CD14-positive monocyte (primary cell): ENCODE results near the gene SMARCA2. TPM values are rescaled to one million over a fixed set of nuclear protein-coding genes. Genes with fewer than 3 reads are reported as not detected.
A peak's percentile ranks its signal among the peaks of the same experiment; 100 is the strongest.

Experiments used
- DNase-seq, 3 donors: peaks; one replicate each; pipeline ENCODE4 v3.0.0-alpha.2; 2011 to 2022
- H2AFZ ChIP-seq: 2 replicates; pipeline ENCODE4 v1.6.0; 2012; ENCODE audit warnings: mild to moderate bottlenecking, low read depth, low read length, inconsistent platforms; ENCODE audit not compliant: insufficient read depth, poor library complexity, severe bottlenecking
- H3K27ac ChIP-seq, 2 donors: 1 replicate in 1 of 2; 2 replicates in 1 of 2; pipeline ENCODE4 v1.5.1; 2012 to 2013; ENCODE audit warnings: low read length in 2 of 2, control low read depth in 1 of 2, inconsistent platforms in 1 of 2, low read depth in 1 of 2, mild to moderate bottlenecking in 1 of 2
- H3K27me3 ChIP-seq, 2 donors: one replicate each; pipeline versions ENCODE4 v1.6.0 to v1.6.1; 2011 to 2013; ENCODE audit warnings: low read length in 2 of 2; ENCODE audit not compliant: control insufficient read depth in 2 of 2, insufficient read depth in 2 of 2
- H3K36me3 ChIP-seq, 2 donors: replicated peaks in 1 of 2; 1 replicate in 1 of 2; 2 replicates in 1 of 2; pipeline versions ENCODE4 v1.5.1 to v1.6.1; 2012 to 2013; ENCODE audit warnings: low read length in 2 of 2, control low read depth in 1 of 2, inconsistent platforms in 1 of 2, mild to moderate bottlenecking in 1 of 2; ENCODE audit not compliant: insufficient read depth in 2 of 2, control insufficient read depth in 1 of 2
- H3K4me1 ChIP-seq, 2 donors: 1 replicate in 1 of 2; 2 replicates in 1 of 2; pipeline versions ENCODE4 v1.5.1 to v1.6.1; 2012 to 2013; ENCODE audit warnings: low read length in 2 of 2, control low read depth in 1 of 2, inconsistent platforms in 1 of 2, mild to moderate bottlenecking in 1 of 2, moderate library complexity in 1 of 2; ENCODE audit not compliant: insufficient read depth in 2 of 2, control insufficient read depth in 1 of 2
- H3K4me2 ChIP-seq: replicated peaks from 2 replicates; pipeline ENCODE3; 2012; ENCODE audit warnings: low read length, moderate library complexity, mild to moderate bottlenecking; ENCODE audit not compliant: poor library complexity, severe bottlenecking; ENCODE audit errors: extremely low read depth
- H3K4me3 ChIP-seq, 3 experiments: fragments of 200-600 bp in 1 of 3; sonication (generic) in 1 of 3; replicated peaks in 1 of 3; 1 replicate in 2 of 3; 2 replicates in 1 of 3; pipeline ENCODE4 v1.5.1; 2011 to 2013; ENCODE audit warnings: low read length in 3 of 3, mild to moderate bottlenecking in 3 of 3, control low read depth in 2 of 3, low read depth in 2 of 3, inconsistent platforms in 1 of 3, moderate library complexity in 1 of 3
- H3K79me2 ChIP-seq: 2 replicates; pipeline ENCODE4 v1.6.0; 2012; ENCODE audit warnings: mild to moderate bottlenecking, control low read depth, inconsistent platforms, low read length, moderate library complexity; ENCODE audit not compliant: insufficient read depth
- H3K9ac ChIP-seq: 2 replicates; pipeline ENCODE4 v1.6.0; 2017; ENCODE audit warnings: low read length, mild to moderate bottlenecking; ENCODE audit not compliant: insufficient read depth, poor library complexity, severe bottlenecking
- H3K9me3 ChIP-seq, 2 donors: replicated peaks in 1 of 2; 1 replicate in 1 of 2; 2 replicates in 1 of 2; pipeline versions ENCODE4 v1.5.1 to v1.6.1; 2012 to 2013; ENCODE audit warnings: low read length in 2 of 2, control low read depth in 1 of 2; ENCODE audit not compliant: control insufficient read depth in 1 of 2, insufficient read depth in 1 of 2
- H4K20me1 ChIP-seq: 2 replicates; pipeline ENCODE4 v1.6.0; 2012; ENCODE audit warnings: mild to moderate bottlenecking, low read length, control low read depth, moderate library complexity; ENCODE audit not compliant: insufficient read depth
- H3K27ac Mint-ChIP-seq, 7 donors: one replicate each; pipeline ENCODE4 v1.8.0; 2020; ENCODE audit warnings: mild to moderate bottlenecking in 7 of 7, mixed read lengths in 7 of 7, moderate library complexity in 6 of 7, inconsistent platforms in 2 of 7
- H3K27me3 Mint-ChIP-seq, 3 donors: one replicate each; pipeline ENCODE4 v1.8.0; 2021 to 2022; ENCODE audit warnings: low read depth in 3 of 3, mild to moderate bottlenecking in 3 of 3, mixed read lengths in 3 of 3, moderate library complexity in 3 of 3, inconsistent platforms in 1 of 3
- H3K36me3 Mint-ChIP-seq, 2 donors: one replicate each; pipeline ENCODE4 v1.8.0; 2020; ENCODE audit warnings: mixed read lengths in 2 of 2, inconsistent platforms in 1 of 2, mild to moderate bottlenecking in 1 of 2
- H3K4me1 Mint-ChIP-seq: one replicate; pipeline ENCODE4 v1.8.0; 2020; ENCODE audit warnings: mild to moderate bottlenecking, mixed read lengths
- H3K4me3 Mint-ChIP-seq, 2 donors: one replicate each; pipeline ENCODE4 v1.8.0; 2020; ENCODE audit warnings: mild to moderate bottlenecking in 2 of 2, mixed read lengths in 2 of 2, moderate library complexity in 1 of 2
- H3K9me3 Mint-ChIP-seq, 7 donors: one replicate each; pipeline ENCODE4 v1.8.0; 2020 to 2022; ENCODE audit warnings: mixed read lengths in 7 of 7, mild to moderate bottlenecking in 6 of 7, moderate library complexity in 6 of 7, inconsistent platforms in 2 of 7
- WGBS: methylation state at CpG from one replicate; pipeline ENCODE4 v1.1.5; 2013; ENCODE audit warnings: missing lambda C conversion rate; ENCODE audit not compliant: insufficient coverage; 5-methylcytosine and 5-hydroxymethylcytosine counted together
- intact Hi-C, 2 donors: fragments of 100-400 bp; cut with micrococcal nuclease; formaldehyde crosslinking; loops; one replicate each; pipeline versions ENCODE4 v1.15.0 to v1.15.1; 2023
- polyA plus RNA-seq, 3 donors: library from polyadenylated mRNA; depleted of rRNA in 1 of 3; unstranded in 2 of 3; stranded (reverse) in 1 of 3; fragments of 300-500 nt in 2 of 3; fragments of >200 nt in 1 of 3; fragmentation: Illumina TruSeq in 2 of 3; gene quantifications; 1 replicate in 2 of 3; 2 replicates in 1 of 3; pipeline ENCODE4 v1.2.3, GENCODE V29; 2012 to 2021
- TF ChIP-seq, protein P1 (sequence below): fragments of 200-600 bp; IDR thresholded peaks from one replicate; pipeline ENCODE4 v1.8.0; 2022; ENCODE audit warnings: antibody characterized with exemption, mild to moderate bottlenecking

Gene SMARCA2
- polyA plus RNA-seq, 3 donors: 11.0 to 54.7 (median 11.8) TPM

DNA sequence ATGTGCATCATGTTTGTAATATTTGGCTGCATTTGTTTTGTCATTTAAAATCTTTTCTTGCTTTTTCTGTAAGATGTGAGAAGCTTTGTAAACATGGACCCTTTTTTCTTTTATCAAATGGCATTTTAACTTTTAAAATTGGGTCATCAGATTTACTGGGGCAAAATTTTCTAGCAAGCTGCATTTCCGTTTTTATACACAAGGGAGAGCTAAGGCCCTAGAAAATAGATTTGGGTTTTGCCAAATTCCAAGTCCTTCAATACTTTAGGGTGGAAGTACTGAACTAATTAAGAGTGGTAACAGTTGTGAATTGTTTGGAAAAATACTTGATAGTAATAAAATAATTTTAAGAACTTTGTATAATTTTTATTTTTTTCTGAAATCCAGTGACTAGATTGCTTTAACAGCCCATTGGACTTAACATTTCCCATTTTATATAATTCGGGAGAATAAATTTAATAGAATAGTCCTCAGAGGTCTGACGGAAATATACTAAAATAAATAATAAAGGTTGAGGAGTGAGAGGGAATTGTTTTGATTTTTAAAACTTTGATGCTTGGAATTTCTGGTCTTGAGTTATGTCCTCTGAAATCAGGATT lies 117.4 kb downstream of the SMARCA2 start:
- intact Hi-C loops: loop anchor here (10.0 kb wide), 2 partner anchors 52 to 692 kb away; no protein-coding TSS in a partner anchor
- H3K9me3 Mint-ChIP-seq: peaks cover 0 to 2% (median 0%) of the 10 kb centered on the region in 7 donors

DNA sequence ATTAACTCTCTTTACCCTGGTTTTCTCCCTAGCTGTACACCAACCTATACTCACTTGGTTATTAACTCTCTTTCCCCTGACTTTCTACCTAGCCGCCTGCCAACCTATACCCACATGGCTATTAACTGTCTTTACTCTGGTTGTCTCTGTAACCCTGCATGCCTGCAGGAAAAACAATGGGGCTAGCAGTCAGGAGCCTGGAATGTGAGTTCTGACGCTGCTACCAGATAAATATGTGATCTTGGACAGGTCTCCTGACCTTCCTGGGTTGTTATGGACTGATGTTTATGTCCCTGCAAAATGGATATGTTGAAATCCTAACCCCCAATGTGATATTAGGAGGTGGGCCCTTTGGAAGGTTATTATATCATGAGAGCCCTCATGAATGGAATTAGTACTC lies 119.2 kb downstream of the SMARCA2 start:
- Histone ChIP-seq H4K20me1 (peaks cover 73% of the 10 kb centered on the region), H3K9ac (no peak overlapping the region), H3K9me3 (no peaks in the 10 kb centered on the region), H3K27me3 (no peaks in the 10 kb centered on the region), H2AFZ (no peak overlapping the region), H3K4me1 (peaks cover 13 to 15% of the 10 kb centered on the region in 2 donors), H3K79me2 (peaks cover 55% of the 10 kb centered on the region), H3K4me3 (no peak overlapping the region), H3K27ac (no peak overlapping the region), H3K4me2 (no peak overlapping the region), H3K36me3 (peaks cover 37 to 60% of the 10 kb centered on the region in 2 donors)
- intact Hi-C loops: loop anchor here (10.0 kb wide), 2 partner anchors 50 to 690 kb away; no protein-coding TSS in a partner anchor
- H3K4me3 Mint-ChIP-seq: no peak overlapping the region
- H3K36me3 Mint-ChIP-seq: peaks cover 63 to 79% of the 10 kb centered on the region in 2 donors
- WGBS: 96% methylated on average over 2 of the region's 2 CpGs
- no peak for DNase-seq
- no peaks in the 10 kb centered on the region for H3K27me3 Mint-ChIP-seq
- H3K4me1 Mint-ChIP-seq: peaks cover 27% of the 10 kb centered on the region
- peaks cover 0 to 4% (median 0%) of the 10 kb centered on the region in 7 donors for H3K9me3 Mint-ChIP-seq
- TF ChIP-seq, protein P1, sequence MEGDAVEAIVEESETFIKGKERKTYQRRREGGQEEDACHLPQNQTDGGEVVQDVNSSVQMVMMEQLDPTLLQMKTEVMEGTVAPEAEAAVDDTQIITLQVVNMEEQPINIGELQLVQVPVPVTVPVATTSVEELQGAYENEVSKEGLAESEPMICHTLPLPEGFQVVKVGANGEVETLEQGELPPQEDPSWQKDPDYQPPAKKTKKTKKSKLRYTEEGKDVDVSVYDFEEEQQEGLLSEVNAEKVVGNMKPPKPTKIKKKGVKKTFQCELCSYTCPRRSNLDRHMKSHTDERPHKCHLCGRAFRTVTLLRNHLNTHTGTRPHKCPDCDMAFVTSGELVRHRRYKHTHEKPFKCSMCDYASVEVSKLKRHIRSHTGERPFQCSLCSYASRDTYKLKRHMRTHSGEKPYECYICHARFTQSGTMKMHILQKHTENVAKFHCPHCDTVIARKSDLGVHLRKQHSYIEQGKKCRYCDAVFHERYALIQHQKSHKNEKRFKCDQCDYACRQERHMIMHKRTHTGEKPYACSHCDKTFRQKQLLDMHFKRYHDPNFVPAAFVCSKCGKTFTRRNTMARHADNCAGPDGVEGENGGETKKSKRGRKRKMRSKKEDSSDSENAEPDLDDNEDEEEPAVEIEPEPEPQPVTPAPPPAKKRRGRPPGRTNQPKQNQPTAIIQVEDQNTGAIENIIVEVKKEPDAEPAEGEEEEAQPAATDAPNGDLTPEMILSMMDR: no peak
- no peak overlapping the region for H3K27ac Mint-ChIP-seq

More for the DNA sequence above, 117.4 kb downstream of the SMARCA2 start:
- Histone ChIP-seq H3K9me3 (no peaks in the 10 kb centered on the region), H3K36me3 (peaks cover 48 to 76% of the 10 kb centered on the region in 2 donors), H4K20me1 (peaks cover 75% of the 10 kb centered on the region), H3K9ac (no peak overlapping the region), H2AFZ (no peak overlapping the region), H3K27ac (no peak overlapping the region), H3K27me3 (no peaks in the 10 kb centered on the region), H3K4me3 (no peak overlapping the region), H3K4me1 (peaks cover 6% of the 10 kb centered on the region in 2 donors), H3K79me2 (peaks cover 64% of the 10 kb centered on the region), H3K4me2 (no peak overlapping the region)
- H3K27me3 Mint-ChIP-seq: no peaks in the 10 kb centered on the region
- no peak overlapping the region for H3K4me3 Mint-ChIP-seq
- H3K4me1 Mint-ChIP-seq: peaks cover 16% of the 10 kb centered on the region
- TF ChIP-seq, protein P1: peak; percentile 75
- peak in 1 of 3 donors; percentile 19 for DNase-seq
- H3K36me3 Mint-ChIP-seq: peaks cover 70 to 87% of the 10 kb centered on the region in 2 donors
- H3K27ac Mint-ChIP-seq: no peak overlapping the region
- WGBS: no CpG with 5 or more reads among the region's 3 CpGs
